Brain pericyte (primary cell): ENCODE measurements around the gene WFIKKN2.

Source experiments
- DNase-seq: peaks from one replicate; pipeline ENCODE4 v3.0.0-alpha.2; 2012; ENCODE audit warnings: low read depth, low spot score

WFIKKN2 gene

DNA sequence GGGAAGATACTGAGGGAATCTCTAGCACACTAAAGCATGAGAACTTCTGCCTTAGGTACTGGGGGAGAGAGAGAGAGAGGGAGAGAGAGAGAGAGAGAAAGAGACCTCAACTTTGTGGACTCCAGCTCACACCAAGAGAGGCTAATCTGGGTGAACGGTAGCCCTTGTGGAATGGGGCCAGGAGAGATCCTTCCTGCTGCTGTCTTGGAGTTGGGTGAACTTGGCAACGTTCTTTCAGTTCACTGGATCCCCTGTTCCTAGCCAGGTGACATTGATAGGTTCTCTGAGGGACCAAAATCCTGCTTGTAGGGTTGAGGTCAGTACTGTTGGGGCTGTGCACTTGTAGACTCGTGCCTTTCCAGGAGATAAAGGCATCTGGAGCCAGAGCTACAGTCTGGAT is 26.5 kb upstream of the WFIKKN2 start:
- no peak for DNase-seq

DNA sequence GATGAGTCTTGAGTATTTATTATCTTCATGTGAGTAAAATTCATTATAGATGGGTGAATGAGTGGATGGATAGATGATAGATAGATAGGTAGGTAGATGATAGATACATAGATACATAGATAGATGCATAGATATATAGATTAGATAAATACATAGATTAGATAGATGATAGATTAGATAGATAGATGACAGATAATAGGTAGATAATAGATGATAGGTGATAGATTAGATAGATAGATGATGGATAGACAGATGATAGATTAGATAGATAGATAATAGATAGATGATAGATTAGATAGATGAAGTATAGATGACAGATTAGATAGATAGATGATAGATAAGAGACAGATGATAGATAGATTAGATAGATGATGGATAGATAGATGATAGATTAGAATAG is 21.8 kb upstream of the WFIKKN2 start:
- DNase-seq, result no peak

DNA sequence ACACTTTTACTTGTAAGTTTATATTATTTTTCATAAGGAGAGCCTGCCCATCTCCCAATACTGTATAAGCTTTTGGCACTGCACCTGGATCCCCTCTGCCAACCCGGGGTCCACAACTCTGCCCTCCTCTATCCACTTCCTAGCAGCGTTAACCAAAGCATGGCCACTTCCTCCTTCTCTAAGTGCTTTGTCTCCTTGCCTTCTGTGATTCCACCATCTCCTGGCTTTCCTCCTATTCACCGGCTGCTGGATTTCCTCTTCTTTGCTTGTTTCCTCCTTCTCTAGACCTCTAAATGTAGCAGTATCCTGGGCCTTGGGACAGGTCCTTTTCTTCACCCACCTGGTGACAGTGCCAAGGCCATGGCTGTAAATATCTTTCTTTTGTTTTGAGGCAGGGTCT is 20.0 kb upstream of the WFIKKN2 start:
- no peak for DNase-seq

DNA sequence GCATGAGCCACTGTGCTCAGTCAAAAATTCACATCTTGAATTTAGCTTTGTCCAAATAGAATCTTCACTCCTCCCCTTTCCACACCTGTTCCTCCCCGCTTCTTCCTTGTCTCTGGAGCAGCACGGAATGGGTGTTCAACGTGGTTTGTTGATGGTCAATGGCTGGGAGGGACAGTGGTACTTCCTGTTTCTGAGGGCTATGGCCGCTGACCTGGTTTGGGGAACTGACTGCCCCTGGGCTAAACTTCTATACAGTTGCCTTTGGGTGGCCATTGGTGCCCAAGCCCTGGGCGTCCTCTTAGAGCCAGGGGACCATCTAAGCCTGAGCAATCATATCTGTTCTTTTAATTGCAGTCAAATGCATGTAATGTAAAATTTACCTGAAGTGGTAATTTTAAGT is 19.1 kb upstream of the WFIKKN2 start:
- no peak for DNase-seq

- no peak for DNase-seq
These were observed 18.3 kb upstream of the WFIKKN2 start for GRCh38 chr17:50816771-50817751.

DNA sequence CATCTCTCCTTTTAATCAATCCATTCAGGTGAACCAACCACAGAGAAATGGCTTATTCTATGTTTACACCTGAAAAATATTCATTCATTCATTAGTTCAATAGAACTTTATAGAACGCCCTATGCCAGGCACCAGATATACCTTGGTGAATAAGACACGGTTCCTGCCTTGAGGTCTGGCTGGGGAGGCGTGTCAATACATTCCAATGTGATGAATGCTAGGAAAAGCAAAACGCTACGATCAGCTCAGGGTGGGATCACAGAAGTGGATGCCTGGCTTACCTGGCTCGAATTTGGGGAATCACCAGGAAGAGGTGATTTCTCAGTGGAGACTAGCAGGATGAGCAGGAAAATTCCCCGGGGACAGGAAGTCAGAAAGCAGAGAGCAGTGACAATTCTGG is 17.5 kb upstream of the WFIKKN2 start:
- DNase-seq, result no peak

- no peak for DNase-seq
These were observed 17.1 kb upstream of the WFIKKN2 start for GRCh38 chr17:50818261-50818660.

DNA sequence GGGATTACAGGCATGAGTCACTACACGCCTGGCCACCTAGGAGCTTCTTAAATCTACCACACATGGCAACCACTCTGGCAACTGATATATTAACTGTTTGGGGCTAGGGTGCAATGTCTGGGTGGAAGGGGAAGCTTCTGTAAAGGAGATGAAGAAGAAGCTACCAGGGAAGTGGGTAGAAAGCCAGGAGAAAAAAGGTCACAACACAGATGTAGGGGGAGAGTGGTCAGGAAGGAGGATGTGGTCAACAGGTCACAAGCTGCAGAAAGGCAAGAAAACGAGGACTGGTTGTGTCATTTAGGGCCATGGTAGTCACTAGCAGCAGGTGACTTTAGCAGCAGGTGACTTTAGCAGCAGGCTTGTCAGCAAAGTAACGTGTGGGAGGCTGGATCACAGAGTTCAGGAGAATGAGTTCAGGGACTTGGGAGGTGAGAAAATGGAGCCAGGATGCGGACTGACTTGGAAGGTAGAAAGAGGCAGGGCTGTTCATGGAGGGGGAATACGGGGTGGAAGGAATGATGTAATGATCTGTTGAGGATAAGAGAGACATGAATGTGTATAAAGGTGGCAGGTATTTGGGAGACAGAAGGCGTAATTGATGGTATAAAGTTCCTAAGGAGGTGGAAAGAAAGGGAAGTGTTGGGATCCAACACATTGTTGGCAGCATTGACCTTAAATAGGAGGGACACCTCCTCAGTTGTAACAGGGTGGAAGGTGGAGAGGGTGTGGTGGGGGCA is 16.3 kb upstream of the WFIKKN2 start:
- no peak for DNase-seq

DNA sequence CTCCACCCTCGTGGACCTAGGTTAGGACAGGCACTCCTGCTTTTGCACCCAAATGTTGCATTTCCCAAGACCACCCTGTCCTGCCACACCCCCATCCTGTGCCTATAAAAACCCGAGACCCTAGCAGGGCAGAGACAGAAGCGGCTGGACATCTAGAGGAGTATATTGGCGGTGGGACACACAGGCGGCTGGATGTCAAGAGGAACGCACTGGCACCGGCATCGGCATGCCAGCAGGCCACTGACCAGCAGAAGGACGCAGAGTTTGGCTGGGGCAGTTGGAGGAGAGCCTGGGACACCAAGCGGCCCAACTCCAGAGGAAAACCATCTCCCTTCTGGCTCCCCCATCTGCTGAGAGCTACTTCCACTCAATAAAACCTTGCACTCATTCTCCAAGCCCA is 14.7 kb upstream of the WFIKKN2 start:
- no peak for DNase-seq

DNA sequence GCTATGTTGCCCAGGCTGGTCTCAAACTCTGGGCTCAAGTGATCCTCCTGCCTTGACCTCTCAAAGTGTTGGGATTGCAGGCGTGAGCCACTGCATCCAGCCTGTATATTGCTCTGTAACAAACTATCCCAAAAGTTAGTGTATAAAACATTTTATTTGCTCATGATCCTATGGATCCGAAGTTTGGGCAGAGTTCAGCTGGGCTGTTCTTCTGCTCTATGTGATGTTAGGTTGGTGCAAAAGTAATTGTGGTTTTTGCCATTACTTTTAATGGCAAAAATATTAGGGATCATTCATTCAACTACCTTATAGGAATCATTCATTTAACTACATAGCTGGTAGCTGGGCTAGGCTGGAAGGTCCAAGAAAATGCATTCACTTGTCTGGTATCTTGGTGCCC is 12.8 kb upstream of the WFIKKN2 start:
- no peak for DNase-seq

GRCh38 chr17:50824429-50824828 is 11.0 kb upstream of the WFIKKN2 start:
- no peak for DNase-seq

DNA sequence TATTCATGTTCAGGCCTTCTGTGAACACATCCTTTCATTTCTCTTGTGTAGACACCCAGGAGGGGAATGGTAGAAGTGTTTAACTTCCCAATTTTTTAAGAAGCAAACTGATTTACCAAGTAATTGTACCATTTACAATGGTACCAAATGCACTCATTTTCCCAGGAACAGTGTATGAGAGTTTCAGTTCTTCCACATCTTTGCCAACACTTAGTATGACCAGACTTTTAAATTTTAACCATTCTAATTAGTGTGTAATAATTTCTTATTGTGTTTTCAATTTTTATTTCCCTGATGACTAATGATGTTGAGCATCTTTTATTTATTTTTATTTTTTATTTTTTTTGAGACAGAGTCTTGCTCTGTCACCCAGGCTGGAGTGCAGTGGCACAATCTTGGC is 10.2 kb upstream of the WFIKKN2 start:
- DNase-seq, result no peak

- DNase-seq, result no peak
These were observed 6.7 kb upstream of the WFIKKN2 start for GRCh38 chr17:50828508-50829170.

DNA sequence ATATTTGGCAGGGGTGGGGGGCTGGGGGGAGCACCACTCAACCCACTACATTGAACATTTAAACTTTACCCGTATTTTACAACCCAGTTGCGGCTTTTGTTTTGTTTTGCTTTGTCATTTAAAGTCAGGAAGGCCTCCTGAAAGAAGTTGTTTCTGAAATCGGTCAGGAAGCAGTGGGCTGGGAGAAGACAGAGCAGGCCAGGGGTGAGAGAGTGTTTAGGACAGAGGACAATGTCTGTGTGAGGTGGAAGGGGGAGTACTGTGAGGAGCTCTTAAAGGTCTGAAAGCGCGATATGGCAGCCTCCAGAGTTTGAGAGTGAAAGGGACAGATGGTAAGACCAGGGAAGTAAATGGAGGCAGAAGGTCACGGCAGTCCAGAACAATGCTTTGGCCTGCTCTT is 6.1 kb upstream of the WFIKKN2 start:
- DNase-seq, result no peak

DNA sequence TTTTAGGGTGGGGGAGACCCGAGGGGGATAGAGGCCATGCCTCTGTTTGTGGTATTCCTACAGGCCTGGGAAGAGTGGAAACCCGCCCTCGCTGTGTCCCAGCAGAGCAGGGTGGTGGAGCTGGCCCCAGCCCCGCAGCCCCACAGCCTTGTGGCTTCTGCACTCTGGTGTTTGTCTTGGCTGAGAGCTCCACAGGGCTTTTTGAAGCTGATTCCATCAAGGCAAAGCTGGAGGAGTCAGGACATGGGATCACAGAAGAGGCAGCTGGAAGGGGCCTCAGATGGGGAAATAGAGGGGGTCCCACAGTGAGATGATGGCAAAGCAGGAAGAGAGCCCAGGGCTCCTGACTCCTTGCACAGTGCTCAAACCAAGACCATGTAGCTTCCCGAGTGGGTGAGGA is 5.0 kb upstream of the WFIKKN2 start:
- DNase-seq, result no peak

DNA sequence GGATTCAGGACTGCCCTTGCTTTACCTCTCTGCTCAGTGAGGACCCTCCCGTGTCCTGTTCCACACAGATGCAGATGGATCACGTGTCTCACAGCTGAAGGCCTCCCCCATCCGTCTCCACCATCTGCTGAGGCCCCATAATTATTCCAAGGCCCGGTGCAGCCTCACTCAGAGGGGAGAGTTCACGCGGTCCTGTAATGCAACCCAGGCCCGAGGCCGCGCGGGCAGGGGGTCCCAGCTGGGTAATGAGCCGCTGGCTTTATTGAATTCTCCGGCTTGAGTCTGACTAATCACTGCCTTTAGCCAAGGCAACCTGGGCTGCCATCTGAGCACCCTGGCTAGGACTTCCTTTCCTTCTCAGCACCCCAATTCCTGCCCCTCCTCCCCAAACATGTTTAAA is 4.4 kb upstream of the WFIKKN2 start:
- peak; percentile 80 for DNase-seq

DNA sequence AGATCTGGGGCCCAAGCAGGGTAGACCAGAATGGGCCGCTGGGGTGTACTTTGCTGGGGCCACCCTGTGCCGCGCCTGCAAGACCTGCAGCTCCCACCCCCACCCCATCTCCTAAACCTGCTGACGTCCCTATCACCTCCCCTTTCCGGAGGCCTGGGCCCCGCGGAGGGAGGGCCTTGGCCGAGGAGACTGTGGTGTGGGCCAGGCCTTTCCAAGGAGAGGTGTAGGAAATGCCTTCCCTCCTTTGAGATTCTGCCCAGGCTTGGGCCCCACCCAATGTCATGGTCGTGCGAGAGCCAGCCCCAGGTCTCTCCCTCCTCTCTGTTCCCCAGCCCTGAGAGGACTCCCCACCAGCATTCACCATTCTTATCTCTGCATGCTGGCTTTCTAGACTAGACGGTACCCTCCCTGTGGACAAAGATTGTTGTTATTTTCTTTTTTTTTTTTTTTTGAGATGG is 3.9 kb upstream of the WFIKKN2 start:
- DNase-seq, result no peak

DNA sequence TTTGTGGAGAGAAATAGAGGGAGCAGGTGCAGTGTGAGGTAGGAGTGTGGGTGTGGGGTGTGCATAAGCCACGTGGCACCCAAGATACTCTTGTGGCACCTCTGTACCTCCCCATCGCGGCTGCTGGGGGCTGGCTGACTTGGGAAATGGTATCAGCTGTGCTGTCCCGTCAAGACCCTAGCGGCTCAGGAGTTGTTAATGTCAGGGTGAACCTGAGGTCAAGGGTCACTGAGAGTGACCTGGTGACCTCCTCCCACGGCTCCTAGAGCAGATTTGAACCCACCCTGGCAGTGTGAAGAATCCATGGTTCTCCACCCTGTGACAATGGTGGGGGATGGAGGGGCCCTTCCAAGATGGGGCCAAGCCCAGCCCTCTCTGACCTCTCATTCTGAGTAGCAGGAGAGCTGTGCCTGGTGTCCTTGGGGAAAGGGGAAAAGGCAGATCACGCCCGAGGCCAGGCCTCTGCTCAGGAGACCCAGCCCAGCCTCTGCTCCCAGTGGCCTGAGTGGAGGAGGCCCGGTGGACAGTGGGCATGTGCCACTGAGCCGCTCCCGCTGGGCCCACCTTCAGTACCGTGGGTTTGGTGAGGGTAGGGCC is 3.0 kb upstream of the WFIKKN2 start:
- DNase-seq, result no peak

- DNase-seq, result no peak
These were observed 2.5 kb upstream of the WFIKKN2 start for GRCh38 chr17:50832864-50833381.

DNA sequence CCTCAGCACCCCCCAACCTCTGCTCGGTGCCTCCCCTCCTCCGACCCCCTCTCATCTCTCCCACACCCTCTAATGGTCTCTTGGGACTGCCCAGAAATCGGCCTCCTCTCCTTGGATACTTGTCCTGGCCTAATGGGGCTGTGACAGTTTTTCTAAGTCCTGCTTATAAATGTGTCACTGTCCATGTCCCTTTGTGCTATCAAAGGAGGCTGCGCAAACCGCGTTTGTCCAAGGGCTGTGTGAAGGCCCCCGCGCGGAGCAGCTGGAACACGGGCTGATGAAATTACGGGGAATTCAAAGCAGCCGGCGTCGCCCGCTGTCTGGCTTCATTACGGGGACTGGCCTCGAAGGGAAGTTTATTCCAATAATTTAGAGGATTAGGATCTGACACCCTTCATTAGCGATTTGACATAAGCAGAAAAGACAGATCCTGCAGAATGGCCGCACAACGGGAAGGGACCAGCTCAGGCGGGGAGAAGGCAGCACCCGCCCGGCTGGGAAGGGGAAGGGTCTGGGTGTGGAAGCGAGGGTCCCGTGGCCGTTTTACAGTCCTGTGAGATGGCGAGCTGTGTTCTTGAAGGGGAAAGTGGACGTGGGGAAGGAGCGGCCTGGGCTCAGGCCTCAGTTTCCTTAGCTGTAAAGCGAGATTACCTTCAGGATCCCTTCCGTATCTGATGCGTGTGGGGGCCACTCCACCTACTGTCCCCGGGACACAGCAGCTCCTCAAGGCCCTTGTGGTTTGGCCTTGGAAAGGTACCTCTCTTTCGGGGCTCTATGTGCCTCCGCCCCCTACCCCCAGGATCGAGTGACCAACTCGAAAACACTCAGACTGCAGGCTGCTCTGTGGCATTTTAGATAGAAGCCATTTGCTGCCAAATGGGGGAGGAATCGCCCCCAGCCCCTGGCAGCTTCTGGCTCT is 1.6 kb upstream of the WFIKKN2 start:
- no peak for DNase-seq
